HL-60 (cell line): ENCODE results near the gene KCNT1.
"Not testable (repeated sequence)": the region's sequence is repeated elsewhere in the genome, so short reads cannot be mapped to it uniquely, and the experiment has no call there.

Experiments
- DNase-seq, 2 experiments: peaks; one replicate each; pipeline ENCODE4 v3.0.0-alpha.2; 2010 to 2020; ENCODE audit warnings: low read depth in 1 of 2, low spot score in 1 of 2
- H3K27ac ChIP-seq: fragments of 250-450 bp; sonication (Bioruptor Pico); replicated peaks from 2 replicates; pipeline ENCODE4 v1.5.1; 2020; ENCODE audit warnings: mild to moderate bottlenecking, moderate library complexity
- H3K27me3 ChIP-seq: fragments of 250-450 bp; sonication (Bioruptor Pico); 2 replicates; pipeline ENCODE4 v1.5.1; 2021; ENCODE audit warnings: mild to moderate bottlenecking, moderate library complexity; ENCODE audit not compliant: insufficient read depth, poor library complexity, severe bottlenecking
- H3K4me3 ChIP-seq: replicated peaks from 2 replicates; pipeline ENCODE4 v1.5.1; 2011; ENCODE audit warnings: mild to moderate bottlenecking, control low read depth, low read length; ENCODE audit not compliant: insufficient read depth
- CTCF ChIP-seq: IDR thresholded peaks from one replicate; pipeline ENCODE4 v1.5.1; 2011; ENCODE audit warnings: low read length, control low read depth, inconsistent platforms; ENCODE audit not compliant: insufficient read depth
- GABPA ChIP-seq: IDR thresholded peaks from 2 replicates; pipeline ENCODE4 v1.6.1; 2012; ENCODE audit warnings: low read depth
- POLR2AphosphoS5 ChIP-seq: IDR thresholded peaks from 2 replicates; pipeline ENCODE4 v1.6.1; 2012; ENCODE audit warnings: low read depth
- SPI1 ChIP-seq: IDR thresholded peaks from 2 replicates; pipeline ENCODE4 v1.6.1; 2012; ENCODE audit warnings: low read depth, mild to moderate bottlenecking, borderline replicate concordance
- TF ChIP-seq, protein P1 (sequence below): IDR thresholded peaks from 2 replicates; pipeline ENCODE4 v1.6.1; 2012; ENCODE audit warnings: low read depth; ENCODE audit not compliant: insufficient replicate concordance

Gene KCNT1

DNA sequence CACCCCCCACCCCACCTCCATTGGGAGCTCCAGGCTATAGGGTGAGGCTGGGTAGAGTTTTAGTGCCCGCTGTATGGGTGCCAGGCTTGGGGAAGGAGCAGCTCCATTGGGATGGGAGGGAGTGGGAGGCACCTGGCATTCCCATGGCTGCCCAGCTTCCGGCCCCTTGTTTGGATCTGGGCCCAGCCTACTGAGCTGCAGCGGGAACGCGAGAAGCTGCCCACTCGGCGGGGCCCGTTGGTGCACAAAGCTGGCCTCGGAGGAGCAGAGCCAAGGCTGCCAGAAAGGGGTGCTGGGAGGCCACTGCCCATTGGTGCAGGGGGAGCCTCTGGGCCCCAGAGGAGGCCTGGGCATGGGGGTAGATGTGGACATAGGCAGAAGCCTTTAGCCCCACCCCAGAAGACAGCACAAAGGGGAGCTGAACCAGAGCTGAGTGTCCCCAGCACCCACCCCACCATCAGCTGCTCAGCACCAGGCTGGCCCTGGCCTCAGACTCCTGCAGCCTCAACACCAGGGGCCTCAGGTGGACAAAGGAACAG, 34.5 kb upstream of the KCNT1 start:
- H3K27ac ChIP-seq: no peak overlapping the region
- peaks cover 2% of the 10 kb centered on the region for H3K27me3 ChIP-seq
- TF ChIP-seq SPI1: no peak
- no peak for TF ChIP-seq GABPA
- TF ChIP-seq POLR2AphosphoS5: no peak
- TF ChIP-seq, protein P1, sequence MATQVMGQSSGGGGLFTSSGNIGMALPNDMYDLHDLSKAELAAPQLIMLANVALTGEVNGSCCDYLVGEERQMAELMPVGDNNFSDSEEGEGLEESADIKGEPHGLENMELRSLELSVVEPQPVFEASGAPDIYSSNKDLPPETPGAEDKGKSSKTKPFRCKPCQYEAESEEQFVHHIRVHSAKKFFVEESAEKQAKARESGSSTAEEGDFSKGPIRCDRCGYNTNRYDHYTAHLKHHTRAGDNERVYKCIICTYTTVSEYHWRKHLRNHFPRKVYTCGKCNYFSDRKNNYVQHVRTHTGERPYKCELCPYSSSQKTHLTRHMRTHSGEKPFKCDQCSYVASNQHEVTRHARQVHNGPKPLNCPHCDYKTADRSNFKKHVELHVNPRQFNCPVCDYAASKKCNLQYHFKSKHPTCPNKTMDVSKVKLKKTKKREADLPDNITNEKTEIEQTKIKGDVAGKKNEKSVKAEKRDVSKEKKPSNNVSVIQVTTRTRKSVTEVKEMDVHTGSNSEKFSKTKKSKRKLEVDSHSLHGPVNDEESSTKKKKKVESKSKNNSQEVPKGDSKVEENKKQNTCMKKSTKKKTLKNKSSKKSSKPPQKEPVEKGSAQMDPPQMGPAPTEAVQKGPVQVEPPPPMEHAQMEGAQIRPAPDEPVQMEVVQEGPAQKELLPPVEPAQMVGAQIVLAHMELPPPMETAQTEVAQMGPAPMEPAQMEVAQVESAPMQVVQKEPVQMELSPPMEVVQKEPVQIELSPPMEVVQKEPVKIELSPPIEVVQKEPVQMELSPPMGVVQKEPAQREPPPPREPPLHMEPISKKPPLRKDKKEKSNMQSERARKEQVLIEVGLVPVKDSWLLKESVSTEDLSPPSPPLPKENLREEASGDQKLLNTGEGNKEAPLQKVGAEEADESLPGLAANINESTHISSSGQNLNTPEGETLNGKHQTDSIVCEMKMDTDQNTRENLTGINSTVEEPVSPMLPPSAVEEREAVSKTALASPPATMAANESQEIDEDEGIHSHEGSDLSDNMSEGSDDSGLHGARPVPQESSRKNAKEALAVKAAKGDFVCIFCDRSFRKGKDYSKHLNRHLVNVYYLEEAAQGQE: no peak
- no peak for TF ChIP-seq CTCF
- H3K4me3 ChIP-seq: no peak overlapping the region
- DNase-seq: no peak

- not testable (repeated sequence) for H3K27ac ChIP-seq, H3K27me3 ChIP-seq, H3K4me3 ChIP-seq, DNase-seq
Measured at GRCh38 chr9:135669018-135669417, 33.0 kb upstream of the KCNT1 start.

DNA sequence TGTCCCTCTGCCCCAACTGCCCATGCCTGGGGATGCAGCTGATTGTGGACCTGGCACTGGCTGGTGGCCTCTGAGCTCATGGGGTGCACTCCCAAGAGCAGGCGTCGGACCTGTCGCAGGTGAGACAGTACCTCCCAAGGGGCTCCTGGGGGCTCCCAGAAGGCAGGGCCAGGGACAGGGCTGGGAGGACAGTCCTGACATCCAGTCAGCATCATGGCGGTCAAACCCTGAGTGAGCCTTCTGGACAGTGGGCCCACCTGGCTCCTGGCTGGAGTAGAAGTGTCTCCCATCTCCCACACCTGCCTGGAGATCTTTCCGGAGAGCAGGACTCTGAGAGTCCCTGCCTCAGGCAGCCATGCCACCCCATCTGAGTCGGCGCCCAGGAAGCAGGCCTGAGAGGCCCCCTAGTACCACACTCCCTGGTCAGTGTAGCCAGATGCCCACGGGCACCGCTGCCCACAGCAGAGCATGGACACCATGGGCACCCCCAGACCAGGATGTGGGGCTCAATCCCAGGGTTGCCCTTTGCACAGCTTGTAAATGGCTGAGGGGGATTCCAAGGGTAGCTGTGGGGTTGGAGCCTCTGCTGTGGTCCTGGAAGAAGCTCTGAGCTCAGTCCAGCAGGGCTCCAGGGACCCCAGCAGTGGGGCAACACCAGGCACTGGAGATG, 32.2 kb upstream of the KCNT1 start:
- H3K27me3 ChIP-seq: peaks cover 2% of the 10 kb centered on the region
- TF ChIP-seq SPI1 (no peak), CTCF (no peak), POLR2AphosphoS5 (no peak)
- H3K4me3 ChIP-seq: no peak overlapping the region
- H3K27ac ChIP-seq: no peak overlapping the region
- no peak for DNase-seq

DNA sequence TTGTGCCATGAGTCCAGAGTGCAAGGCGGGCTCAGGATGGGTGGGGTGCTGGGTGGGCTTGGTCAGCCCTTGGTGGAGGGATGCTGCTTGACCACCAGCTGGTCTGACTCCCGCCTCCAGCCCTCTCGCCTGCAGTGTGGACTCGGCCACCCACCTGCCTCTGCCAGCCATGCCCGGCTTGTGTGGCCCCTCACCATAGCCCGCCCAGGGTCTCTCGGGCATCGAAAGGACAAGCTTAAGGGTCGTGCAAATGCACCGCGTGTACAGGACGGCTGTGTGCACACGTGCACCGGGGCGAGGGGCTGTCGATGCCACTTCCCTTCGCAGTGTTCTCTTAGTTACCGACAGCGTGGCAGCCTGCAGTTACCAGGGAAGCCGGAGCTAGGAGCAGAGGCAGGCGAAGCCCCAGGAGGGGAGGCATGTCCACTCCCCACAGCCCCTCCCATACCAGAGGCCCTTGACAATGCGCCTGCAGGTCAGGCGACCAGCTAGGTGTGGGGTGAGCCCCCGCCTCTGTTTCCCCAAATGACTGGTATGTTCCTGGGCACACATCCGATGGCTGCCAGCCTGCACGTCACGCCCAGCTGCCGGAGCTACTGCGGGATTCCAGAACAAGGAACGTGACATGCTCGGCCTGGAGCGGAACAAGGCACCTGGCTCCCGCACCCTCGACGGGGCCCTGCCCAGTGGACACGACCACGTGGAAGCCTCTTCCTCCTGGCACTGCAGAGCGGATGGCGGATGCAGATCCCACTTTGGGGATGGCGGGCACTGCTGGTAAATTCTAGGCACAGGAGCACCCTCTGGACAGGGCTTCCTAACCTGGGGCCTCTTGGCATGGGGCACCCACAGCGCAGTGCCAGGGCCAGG, 31.0 kb upstream of the KCNT1 start:
- TF ChIP-seq CTCF (no peak), POLR2AphosphoS5 (no peak), GABPA (no peak)
- TF ChIP-seq, protein P1: no peak
- Histone ChIP-seq H3K4me3 (no peak overlapping the region), H3K27me3 (peaks cover 2% of the 10 kb centered on the region), H3K27ac (no peak overlapping the region)
- DNase-seq: no peak
